DOHH2 (cell line): ENCODE measurements around the gene HIVEP3.

Experiments used
- EZH2phosphoT487 ChIP-seq: fragments of 200-600 bp; sonication (generic); IDR thresholded peaks from 2 replicates; pipeline ENCODE4 v1.6.1; 2017; ENCODE audit warnings: borderline replicate concordance, mild to moderate bottlenecking, antibody characterized with exemption, low read length, moderate library complexity, mixed read lengths
- TF ChIP-seq, protein P1 (sequence below): fragments of 200-600 bp; sonication (generic); IDR thresholded peaks from one replicate; pipeline ENCODE4 v1.5.1; 2014; ENCODE audit warnings: antibody characterized with exemption, mild to moderate bottlenecking, low read depth, low read length; ENCODE audit not compliant: poor library complexity, severe bottlenecking

DNA sequence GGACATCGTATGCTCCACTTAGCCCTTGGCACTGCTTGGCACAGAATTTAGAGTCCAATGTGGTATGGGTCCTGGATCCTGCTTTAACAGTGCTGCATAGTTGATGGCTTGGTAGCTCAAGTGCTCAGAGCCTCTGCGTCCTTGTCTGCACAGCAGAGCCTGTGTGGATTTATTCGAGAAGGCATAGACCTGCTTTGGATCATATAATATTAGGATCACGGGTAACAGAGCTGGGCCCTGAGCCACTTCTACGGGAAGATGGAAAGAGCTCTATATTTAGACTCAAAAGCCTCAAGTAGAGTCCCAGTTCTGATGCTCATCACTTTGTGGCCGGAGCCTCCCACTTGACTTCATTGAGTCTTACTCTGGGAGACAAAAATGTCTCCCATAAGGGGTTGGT, 269.9 kb downstream of the HIVEP3 start:
- TF ChIP-seq, protein P1, sequence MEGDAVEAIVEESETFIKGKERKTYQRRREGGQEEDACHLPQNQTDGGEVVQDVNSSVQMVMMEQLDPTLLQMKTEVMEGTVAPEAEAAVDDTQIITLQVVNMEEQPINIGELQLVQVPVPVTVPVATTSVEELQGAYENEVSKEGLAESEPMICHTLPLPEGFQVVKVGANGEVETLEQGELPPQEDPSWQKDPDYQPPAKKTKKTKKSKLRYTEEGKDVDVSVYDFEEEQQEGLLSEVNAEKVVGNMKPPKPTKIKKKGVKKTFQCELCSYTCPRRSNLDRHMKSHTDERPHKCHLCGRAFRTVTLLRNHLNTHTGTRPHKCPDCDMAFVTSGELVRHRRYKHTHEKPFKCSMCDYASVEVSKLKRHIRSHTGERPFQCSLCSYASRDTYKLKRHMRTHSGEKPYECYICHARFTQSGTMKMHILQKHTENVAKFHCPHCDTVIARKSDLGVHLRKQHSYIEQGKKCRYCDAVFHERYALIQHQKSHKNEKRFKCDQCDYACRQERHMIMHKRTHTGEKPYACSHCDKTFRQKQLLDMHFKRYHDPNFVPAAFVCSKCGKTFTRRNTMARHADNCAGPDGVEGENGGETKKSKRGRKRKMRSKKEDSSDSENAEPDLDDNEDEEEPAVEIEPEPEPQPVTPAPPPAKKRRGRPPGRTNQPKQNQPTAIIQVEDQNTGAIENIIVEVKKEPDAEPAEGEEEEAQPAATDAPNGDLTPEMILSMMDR: no peak
- no peak for TF ChIP-seq EZH2phosphoT487
